Measurements from ENCODE around the gene ERC2. TPM values are rescaled to one million over a fixed set of nuclear protein-coding genes. Genes with fewer than 3 reads are reported as not detected.

ERC2 gene
- total RNA-seq, 4 donors from 2014 or later: 5.3 to 8.8 (median 7.8) TPM

DNA sequence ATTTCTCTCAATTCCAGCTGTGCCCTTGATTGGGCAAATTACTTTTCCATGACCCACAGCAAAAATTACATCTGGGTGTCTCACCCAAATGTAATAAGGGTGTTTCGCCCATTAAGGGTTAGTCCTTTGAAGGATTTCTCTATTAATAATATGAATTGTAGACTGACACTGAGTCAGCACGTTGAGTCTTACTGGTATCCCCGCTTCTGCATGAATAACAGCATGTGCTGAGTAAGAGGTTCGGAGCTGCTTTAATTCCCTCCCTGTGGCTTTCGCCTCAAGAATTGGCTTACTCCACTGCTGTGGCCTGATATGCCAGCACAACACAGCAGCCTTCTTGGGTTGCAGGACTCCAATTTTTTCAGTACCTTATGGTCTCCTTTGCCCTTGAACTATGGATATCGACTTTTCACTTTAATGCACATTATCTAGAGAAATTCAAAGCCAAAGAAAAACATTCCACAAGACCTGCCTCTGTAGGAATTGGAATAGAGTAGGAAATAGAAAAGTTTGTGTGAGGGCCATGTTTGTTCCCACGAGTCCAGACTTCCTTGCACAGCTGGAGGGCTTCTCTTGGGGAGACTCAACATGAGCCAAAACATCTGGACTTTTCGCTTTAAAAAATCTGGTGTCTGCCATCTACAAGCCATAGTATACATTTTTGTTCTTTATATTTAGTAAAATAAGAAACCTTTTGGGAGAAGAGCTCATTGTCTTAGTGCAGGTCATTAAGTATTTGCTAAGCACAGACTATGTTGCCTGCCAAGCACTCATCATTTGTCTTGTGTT is 20.7 kb upstream of the ERC2 start:
- Histone ChIP-seq H3K27ac (no peak overlapping the region), H3K27me3 (no peaks in the 10 kb centered on the region), H3K9me3 (no peaks in the 10 kb centered on the region), H3K4me1 (no peaks in the 10 kb centered on the region), H3K36me3 (no peaks in the 10 kb centered on the region), H3K4me3 (replicated peaks in 1 of 3) (no peak overlapping the region)
- intact Hi-C loops (cut with DNase I): no loop called here
- DNase-seq: no peak
- TF ChIP-seq POLR2A (IDR thresholded peaks at IDR 0.05) (no peak), CTCF (IDR thresholded peaks at IDR 0.05) (no peak)
- WGBS, 2 donors: 74 to 75% methylated on average over 8 of the region's 8 CpGs

GRCh38 chr3:56484525-56485032 is 16.3 kb upstream of the ERC2 start:
- DNase-seq: no peak
- Histone ChIP-seq H3K9me3 (no peaks in the 10 kb centered on the region), H3K27ac (no peak overlapping the region), H3K27me3 (no peaks in the 10 kb centered on the region), H3K4me3 (replicated peaks in 1 of 3) (no peak overlapping the region), H3K36me3 (no peaks in the 10 kb centered on the region), H3K4me1 (no peaks in the 10 kb centered on the region)
- WGBS, 2 donors: 17 to 18% methylated on average over 2 of the region's 2 CpGs
- TF ChIP-seq POLR2A (IDR thresholded peaks at IDR 0.05) (no peak), CTCF (IDR thresholded peaks at IDR 0.05) (no peak)
- intact Hi-C loops (cut with DNase I): no loop called here

GRCh38 chr3:56484122-56484521 is 15.9 kb upstream of the ERC2 start:
- 73 to 75% methylated on average over 4 of the region's 4 CpGs for WGBS, 2 donors
- intact Hi-C loops (cut with DNase I): no loop called here

DNA sequence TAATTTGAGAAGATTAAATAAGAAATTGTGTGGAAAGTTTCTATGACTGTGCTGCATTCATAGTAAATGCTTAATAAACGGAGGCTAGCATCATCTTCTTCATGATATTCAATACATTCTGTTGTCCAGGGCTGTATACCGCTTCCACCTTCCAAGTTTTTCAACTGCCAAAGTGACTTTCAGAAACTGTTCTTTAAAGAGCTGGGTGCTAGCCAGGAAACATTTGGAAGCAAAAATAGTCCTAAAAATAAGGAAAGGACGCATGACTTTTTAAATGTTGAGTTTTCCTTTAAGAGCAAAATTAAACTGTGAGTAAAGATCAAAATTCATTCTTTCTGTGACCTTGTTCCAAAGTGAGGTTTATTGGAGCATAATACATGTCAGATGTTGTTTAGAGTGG is 9.4 kb upstream of the ERC2 start:
- no peak for DNase-seq
- 63 to 67% methylated on average over 3 of the region's 3 CpGs for whole genome bisulfite sequencing, 2 donors
- Histone ChIP-seq H3K4me3 (replicated peaks in 1 of 3) (no peak overlapping the region), H3K4me1 (no peaks in the 10 kb centered on the region), H3K27ac (no peak overlapping the region), H3K9me3 (no peaks in the 10 kb centered on the region), H3K27me3 (no peaks in the 10 kb centered on the region), H3K36me3 (no peaks in the 10 kb centered on the region)
- intact Hi-C loops (cut with DNase I): no loop called here
- no peak for TF ChIP-seq POLR2A (IDR thresholded peaks at IDR 0.05)
- no peak for TF ChIP-seq CTCF (IDR thresholded peaks at IDR 0.05)

More at GRCh38 chr3:56484122-56484521, 15.9 kb upstream of the ERC2 start:
- Histone ChIP-seq H3K4me3 (replicated peaks in 1 of 3) (no peak overlapping the region), H3K4me1 (no peaks in the 10 kb centered on the region), H3K27ac (no peak overlapping the region), H3K27me3 (no peaks in the 10 kb centered on the region), H3K9me3 (no peaks in the 10 kb centered on the region), H3K36me3 (no peaks in the 10 kb centered on the region)
- no peak for TF ChIP-seq CTCF (IDR thresholded peaks at IDR 0.05)
- no peak for TF ChIP-seq POLR2A (IDR thresholded peaks at IDR 0.05)
- no peak for DNase-seq

DNA sequence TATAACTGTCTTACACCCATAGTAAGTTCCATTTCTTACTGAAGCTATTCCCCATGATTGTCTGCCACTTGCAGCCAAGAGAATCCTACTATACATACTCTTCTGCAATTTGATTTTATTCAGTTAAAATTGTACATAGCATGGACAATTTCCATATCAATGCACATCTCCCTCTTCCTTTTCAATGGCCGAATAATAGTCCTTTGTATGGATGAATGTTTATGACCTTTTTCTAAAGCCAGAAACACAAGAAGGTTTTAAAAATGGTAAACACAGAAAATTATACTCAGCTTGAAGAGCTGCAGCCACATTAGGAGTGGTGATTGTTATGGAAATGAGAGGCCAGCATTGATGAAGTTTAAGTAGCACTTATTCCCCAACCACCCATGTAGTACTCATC is 8.5 kb upstream of the ERC2 start:
- intact Hi-C loops (cut with DNase I): no loop called here
- no peak overlapping the region for H3K27ac ChIP-seq
- H3K36me3 ChIP-seq: no peaks in the 10 kb centered on the region
- no peaks in the 10 kb centered on the region for H3K4me1 ChIP-seq
- H3K4me3 ChIP-seq (replicated peaks in 1 of 3): no peak overlapping the region
- WGBS, 2 donors: 95% methylated on average over 1 of the region's 1 CpG
- TF ChIP-seq CTCF (IDR thresholded peaks at IDR 0.05) (no peak), POLR2A (IDR thresholded peaks at IDR 0.05) (no peak)
- H3K27me3 ChIP-seq: no peaks in the 10 kb centered on the region
- H3K9me3 ChIP-seq: no peaks in the 10 kb centered on the region
- no peak for DNase-seq
